Bronchial epithelial cell (primary cell): ENCODE measurements around the gene TENM4. TPM values are rescaled to one million over a fixed set of nuclear protein-coding genes. Genes with fewer than 3 reads are reported as not detected.
A peak's percentile ranks its signal among the peaks of the same experiment; 100 is the strongest.

Experiments
- DNase-seq: peaks from one replicate; pipeline ENCODE4 v3.0.0-alpha.2; 2010; ENCODE audit warnings: low read depth
- FAIRE-seq: peaks from 2 replicates; lab custom pipeline; 2011; peaks lifted over from hg19 to GRCh38; lab: Jason Lieb, UNC
- H3K27me3 ChIP-seq: 2 replicates; pipeline ENCODE4 v1.5.1; 2011; ENCODE audit warnings: low read length; ENCODE audit not compliant: control insufficient read depth, insufficient read depth
- H3K36me3 ChIP-seq: 2 replicates; pipeline ENCODE4 v1.5.1; 2011; ENCODE audit warnings: low read length; ENCODE audit not compliant: control insufficient read depth, insufficient read depth
- H3K4me3 ChIP-seq: 2 replicates; pipeline ENCODE4 v1.5.1; 2011; ENCODE audit warnings: mild to moderate bottlenecking, low read depth, low read length, control low read depth
- total RNA-seq: library from RNA; depleted of rRNA; stranded (reverse); fragments of >200 nt; gene quantifications from 2 replicates; pipeline ENCODE4 v1.2.1, GENCODE V29; 2014
- TF ChIP-seq, protein P1 (sequence below): IDR thresholded peaks from 2 replicates; pipeline ENCODE4 v1.5.1; 2011; ENCODE audit warnings: mild to moderate bottlenecking, moderate library complexity, low read length, control low read depth, inconsistent platforms; ENCODE audit not compliant: insufficient read depth, severe bottlenecking

The TENM4 gene
- total RNA-seq, 1 donor from 2014 or later, result 6.1 TPM

DNA sequence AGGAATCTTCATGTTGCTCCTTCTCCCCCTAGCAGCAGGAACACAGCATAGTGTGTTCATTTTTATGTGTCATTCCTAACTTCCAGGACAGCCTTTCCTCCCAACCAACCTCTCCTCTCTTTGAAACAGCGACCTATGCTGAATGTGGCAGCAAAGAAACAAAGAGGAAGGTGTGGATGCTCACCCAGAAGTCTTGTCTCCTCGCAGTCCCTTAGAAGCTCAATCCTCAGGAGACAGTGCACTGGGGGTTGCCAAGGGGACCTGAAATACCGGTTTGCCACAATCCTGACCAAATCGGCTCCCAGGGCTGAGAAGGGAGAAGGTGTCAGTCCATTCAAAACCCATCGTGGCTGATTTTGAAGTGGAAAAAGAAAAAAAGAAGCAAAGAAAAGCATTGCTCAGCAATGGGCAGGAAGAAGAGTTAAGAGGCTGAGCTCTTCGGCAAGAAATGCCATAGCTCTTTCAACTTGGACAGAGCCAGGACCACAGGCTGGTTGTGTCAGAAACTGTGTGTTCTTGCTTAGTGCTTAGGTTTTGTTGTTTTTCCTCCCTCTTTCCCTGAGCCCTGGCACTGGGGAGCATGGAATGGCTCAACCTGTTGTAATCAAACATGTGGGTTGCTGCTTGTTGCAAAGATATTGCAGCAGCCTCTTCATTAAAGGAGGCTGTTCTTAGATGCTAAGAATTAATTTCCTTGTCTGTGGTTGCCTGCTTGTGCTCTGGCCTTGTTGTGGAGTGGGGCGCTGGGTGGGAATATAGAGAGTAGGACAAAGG, 30.4 kb upstream of the TENM4 start:
- Histone ChIP-seq H3K4me3 (no peak overlapping the region), H3K27me3 (no peaks in the 10 kb centered on the region), H3K36me3 (no peaks in the 10 kb centered on the region)
- TF ChIP-seq, protein P1, sequence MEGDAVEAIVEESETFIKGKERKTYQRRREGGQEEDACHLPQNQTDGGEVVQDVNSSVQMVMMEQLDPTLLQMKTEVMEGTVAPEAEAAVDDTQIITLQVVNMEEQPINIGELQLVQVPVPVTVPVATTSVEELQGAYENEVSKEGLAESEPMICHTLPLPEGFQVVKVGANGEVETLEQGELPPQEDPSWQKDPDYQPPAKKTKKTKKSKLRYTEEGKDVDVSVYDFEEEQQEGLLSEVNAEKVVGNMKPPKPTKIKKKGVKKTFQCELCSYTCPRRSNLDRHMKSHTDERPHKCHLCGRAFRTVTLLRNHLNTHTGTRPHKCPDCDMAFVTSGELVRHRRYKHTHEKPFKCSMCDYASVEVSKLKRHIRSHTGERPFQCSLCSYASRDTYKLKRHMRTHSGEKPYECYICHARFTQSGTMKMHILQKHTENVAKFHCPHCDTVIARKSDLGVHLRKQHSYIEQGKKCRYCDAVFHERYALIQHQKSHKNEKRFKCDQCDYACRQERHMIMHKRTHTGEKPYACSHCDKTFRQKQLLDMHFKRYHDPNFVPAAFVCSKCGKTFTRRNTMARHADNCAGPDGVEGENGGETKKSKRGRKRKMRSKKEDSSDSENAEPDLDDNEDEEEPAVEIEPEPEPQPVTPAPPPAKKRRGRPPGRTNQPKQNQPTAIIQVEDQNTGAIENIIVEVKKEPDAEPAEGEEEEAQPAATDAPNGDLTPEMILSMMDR, result no peak
- DNase-seq, result no peak
- FAIRE-seq, result no peak

DNA sequence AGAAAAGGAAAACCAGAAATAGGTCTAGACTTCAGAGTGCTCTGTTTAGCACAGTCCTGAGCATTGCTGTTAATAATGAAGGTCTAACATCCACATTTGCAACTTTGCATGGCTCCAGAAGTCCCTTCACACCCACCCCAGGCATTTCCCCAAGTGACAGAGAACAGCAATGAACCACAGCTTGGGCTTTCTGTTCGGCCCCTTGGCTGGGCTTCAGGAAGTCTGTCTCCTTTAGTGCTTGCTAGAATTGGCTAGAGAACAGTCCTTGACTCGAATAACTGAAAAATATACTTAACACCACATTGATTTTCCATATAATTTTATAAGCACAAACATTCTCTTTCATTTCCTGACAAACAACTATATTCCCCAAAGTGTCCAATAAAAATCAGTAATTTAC, 29.3 kb upstream of the TENM4 start:
- no peaks in the 10 kb centered on the region for H3K36me3 ChIP-seq
- no peaks in the 10 kb centered on the region for H3K27me3 ChIP-seq
- no peak overlapping the region for H3K4me3 ChIP-seq
- FAIRE-seq, result no peak
- TF ChIP-seq, protein P1, result no peak
- DNase-seq, result no peak

DNA sequence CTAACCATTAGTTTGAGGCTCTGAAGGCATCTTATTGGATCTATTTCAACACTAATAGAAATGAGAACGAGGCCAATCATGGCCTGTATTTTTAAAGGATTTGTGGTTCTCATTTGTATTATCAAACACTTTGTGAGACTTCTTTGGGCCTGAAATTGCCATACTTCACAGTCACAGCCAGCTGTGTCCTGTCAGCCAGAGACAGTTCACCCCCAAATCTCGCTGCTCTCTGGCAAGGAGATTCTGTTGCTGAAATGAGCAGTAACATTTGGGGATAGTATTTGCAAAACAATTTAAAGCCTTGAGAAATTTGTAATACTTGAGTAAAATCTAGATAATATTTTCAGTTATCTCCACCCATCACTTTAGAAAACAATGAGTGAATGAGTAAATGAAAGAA, 26.9 kb upstream of the TENM4 start:
- no peak overlapping the region for H3K4me3 ChIP-seq
- H3K27me3 ChIP-seq, result no peaks in the 10 kb centered on the region
- no peak for DNase-seq
- H3K36me3 ChIP-seq, result no peaks in the 10 kb centered on the region
- TF ChIP-seq, protein P1, result no peak
- no peak for FAIRE-seq

DNA sequence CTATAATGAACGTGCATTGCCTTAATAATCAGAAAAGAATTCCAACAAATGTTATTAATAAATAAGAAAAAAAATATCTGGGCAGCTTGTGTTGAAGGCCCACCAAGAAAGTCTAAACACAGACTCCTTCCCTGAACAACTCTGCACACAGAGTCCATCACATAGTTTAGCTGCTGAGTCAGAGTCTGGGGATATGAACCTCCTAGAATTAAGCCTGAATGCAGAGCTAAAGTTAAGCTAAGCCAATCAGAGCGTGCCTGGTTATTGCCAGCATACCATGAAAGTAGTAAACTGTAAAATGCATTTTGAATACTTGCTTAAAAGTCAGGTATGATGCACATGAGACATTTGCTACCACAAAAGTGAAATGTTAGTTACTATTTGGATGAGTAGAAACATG, 25.6 kb upstream of the TENM4 start:
- Histone ChIP-seq H3K4me3 (no peak overlapping the region), H3K27me3 (no peaks in the 10 kb centered on the region), H3K36me3 (no peaks in the 10 kb centered on the region)
- TF ChIP-seq, protein P1, result no peak
- DNase-seq (peak; percentile 56), FAIRE-seq (no peak)

DNA sequence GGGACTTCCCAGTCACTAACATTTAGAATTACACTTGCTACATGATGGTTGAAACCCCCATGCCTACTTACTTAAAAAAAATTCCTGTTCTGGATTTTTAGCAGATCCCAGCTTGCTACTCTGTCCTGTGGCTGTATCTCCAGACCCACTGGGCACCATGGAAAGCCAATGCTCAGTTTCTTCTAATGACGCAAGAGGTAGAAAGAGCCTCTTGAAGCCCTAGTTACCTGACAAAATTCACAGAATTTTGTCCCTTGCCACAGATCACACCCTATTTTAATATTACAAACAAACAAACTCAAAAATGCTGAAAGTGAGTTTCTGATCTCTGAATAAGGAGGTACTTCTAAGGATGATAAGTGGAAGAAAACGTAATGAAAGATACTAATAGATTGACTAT, 24.3 kb upstream of the TENM4 start:
- H3K27me3 ChIP-seq, result no peaks in the 10 kb centered on the region
- no peaks in the 10 kb centered on the region for H3K36me3 ChIP-seq
- H3K4me3 ChIP-seq, result no peak overlapping the region
- FAIRE-seq, result no peak
- TF ChIP-seq, protein P1, result no peak
- no peak for DNase-seq
